A673 (cell line): ENCODE data around the gene COL1A1. TPM values are rescaled to one million over a fixed set of nuclear protein-coding genes. Genes with fewer than 3 reads are reported as not detected.
A peak's percentile ranks its signal among the peaks of the same experiment; 100 is the strongest.

Experiments
- BruUV-seq: library from RNA; stranded (reverse); fragments of 400-500 nt; replicated peaks from 2 replicates; lab custom pipeline; 2021; lab: Mats Ljungman, UMichigan
- CTCF ChIA-PET: fragments of 300-600 bp; sonication (Branson Sonifier 250); formaldehyde crosslinking; loops from one replicate; lab custom pipeline; 2022; ENCODE audit warnings: antibody characterized with exemption; lab: Charles Lee
- POLR2A ChIA-PET: fragments of 300-600 bp; sonication (Branson Sonifier 250); formaldehyde crosslinking; loops from one replicate; lab custom pipeline; 2022; ENCODE audit warnings: antibody characterized with exemption; ENCODE audit not compliant: low non-redundant PET; lab: Charles Lee
- DNase-seq: peaks from one replicate; pipeline ENCODE4 v3.0.0-alpha.2; 2015; ENCODE audit warnings: low spot score
- H3K27ac ChIP-seq: fragments of 200-600 bp; sonication (generic); 2 replicates; pipeline ENCODE4 v1.5.1; 2016; ENCODE audit warnings: mixed run types, low read depth, mild to moderate bottlenecking, mixed read lengths, antibody characterized with exemption, low read length; ENCODE audit not compliant: poor library complexity, severe bottlenecking
- H3K27me3 ChIP-seq: fragments of 200-600 bp; sonication (generic); replicated peaks from 2 replicates; pipeline ENCODE4 v1.6.1; 2017; ENCODE audit warnings: mixed run types, low read depth, mild to moderate bottlenecking, mixed read lengths, antibody characterized with exemption, low read length; ENCODE audit not compliant: insufficient read depth, poor library complexity
- H3K36me3 ChIP-seq: fragments of 200-600 bp; sonication (generic); 2 replicates; pipeline ENCODE4 v1.6.1; 2016; ENCODE audit warnings: mixed run types, mild to moderate bottlenecking, mixed read lengths, antibody characterized with exemption, low read length; ENCODE audit not compliant: insufficient read depth, poor library complexity, severe bottlenecking
- H3K4me1 ChIP-seq: fragments of 200-600 bp; sonication (generic); 2 replicates; pipeline ENCODE4 v1.6.1; 2017; ENCODE audit warnings: mixed run types, mild to moderate bottlenecking, mixed read lengths, antibody characterized with exemption, low read length; ENCODE audit not compliant: insufficient read depth, poor library complexity, severe bottlenecking
- H3K4me3 ChIP-seq: fragments of 200-600 bp; sonication (generic); 2 replicates; pipeline ENCODE4 v1.5.1; 2016; ENCODE audit warnings: low read depth, mixed run types, mild to moderate bottlenecking, mixed read lengths, low read length; ENCODE audit not compliant: poor library complexity, severe bottlenecking
- H3K9me3 ChIP-seq: fragments of 200-600 bp; sonication (generic); 2 replicates; pipeline ENCODE4 v1.6.1; 2016; ENCODE audit warnings: mixed run types, low read depth, mild to moderate bottlenecking, mixed read lengths, antibody characterized with exemption, low read length; ENCODE audit not compliant: poor library complexity, severe bottlenecking
- CTCF ChIP-seq: fragments of 300-800, 200-600 bp; sonication (generic); conservative IDR thresholded peaks from 2 replicates; pipeline ENCODE4 v1.5.1; 2017; ENCODE audit warnings: low read depth, mild to moderate bottlenecking, antibody characterized with exemption, low read length, moderate library complexity, mixed read lengths
- EZH2 ChIP-seq: fragments of 200-600 bp; sonication (generic); IDR thresholded peaks from 2 replicates; pipeline ENCODE4 v1.6.1; 2017; ENCODE audit warnings: borderline replicate concordance, low read depth, mild to moderate bottlenecking, mixed read lengths, antibody characterized with exemption, low read length; ENCODE audit not compliant: poor library complexity, severe bottlenecking
- intact Hi-C: fragments of 100-400 bp; cut with micrococcal nuclease; formaldehyde crosslinking; loops from one replicate; pipeline ENCODE4 v1.10.0; 2022; ENCODE audit not compliant: unreplicated experiment
- total RNA-seq: library from RNA; stranded (reverse); gene quantifications from 2 replicates; pipeline ENCODE4 v1.2.3, GENCODE V29; 2021

Gene COL1A1
- total RNA-seq, 1 experiment from 2014 or later = 24.6 TPM

GRCh38 chr17:50152736-50153135 lies 48.7 kb downstream of the COL1A1 start:
- no peak for TF ChIP-seq CTCF
- CTCF ChIA-PET = interaction anchor here (1.5 kb wide), 2 partner anchors 13 to 58 kb away, joined by 4 to 7 read pairs; no protein-coding TSS in a partner anchor
- no peaks in the 10 kb centered on the region for H3K27me3 ChIP-seq
- no peak for DNase-seq
- POLR2A ChIA-PET = interaction anchor here (0.5 kb wide), 2 partner anchors 27 to 257 kb away, joined by 8 to 9 read pairs; no protein-coding TSS in a partner anchor
- H3K4me3 ChIP-seq = peak overlapping the region; percentile 82
- peaks cover 26% of the 10 kb centered on the region for H3K4me1 ChIP-seq
- no TSS peak for BruUV-seq
- no peaks in the 10 kb centered on the region for H3K36me3 ChIP-seq
- H3K27ac ChIP-seq = peak overlapping the region; percentile 55
- intact Hi-C loops = no loop called here
- no peaks in the 10 kb centered on the region for H3K9me3 ChIP-seq

- BruUV-seq = no TSS peak
- Histone ChIP-seq H3K36me3 (no peaks in the 10 kb centered on the region), H3K27me3 (no peaks in the 10 kb centered on the region), H3K27ac (peak overlapping the region; percentile 55), H3K4me1 (peaks cover 33% of the 10 kb centered on the region), H3K4me3 (peak overlapping the region; percentile 82), H3K9me3 (no peaks in the 10 kb centered on the region)
- ChIA-PET POLR2A (interaction anchor here (0.5 to 0.8 kb wide), 2 partner anchors 37 to 257 kb away, joined by 8 to 11 read pairs; no protein-coding TSS in a partner anchor), CTCF (interaction anchor here (0.9 to 1.5 kb wide), 4 partner anchors 12 to 146 kb away, joined by 4 to 10 read pairs (median 6); no protein-coding TSS in a partner anchor)
- DNase-seq = peak; percentile 91
- intact Hi-C loops = no loop called here
- TF ChIP-seq CTCF (no peak), EZH2 (no peak)
Measured at GRCh38 chr17:50151937-50152547, 49.4 kb downstream of the COL1A1 start.

DNA sequence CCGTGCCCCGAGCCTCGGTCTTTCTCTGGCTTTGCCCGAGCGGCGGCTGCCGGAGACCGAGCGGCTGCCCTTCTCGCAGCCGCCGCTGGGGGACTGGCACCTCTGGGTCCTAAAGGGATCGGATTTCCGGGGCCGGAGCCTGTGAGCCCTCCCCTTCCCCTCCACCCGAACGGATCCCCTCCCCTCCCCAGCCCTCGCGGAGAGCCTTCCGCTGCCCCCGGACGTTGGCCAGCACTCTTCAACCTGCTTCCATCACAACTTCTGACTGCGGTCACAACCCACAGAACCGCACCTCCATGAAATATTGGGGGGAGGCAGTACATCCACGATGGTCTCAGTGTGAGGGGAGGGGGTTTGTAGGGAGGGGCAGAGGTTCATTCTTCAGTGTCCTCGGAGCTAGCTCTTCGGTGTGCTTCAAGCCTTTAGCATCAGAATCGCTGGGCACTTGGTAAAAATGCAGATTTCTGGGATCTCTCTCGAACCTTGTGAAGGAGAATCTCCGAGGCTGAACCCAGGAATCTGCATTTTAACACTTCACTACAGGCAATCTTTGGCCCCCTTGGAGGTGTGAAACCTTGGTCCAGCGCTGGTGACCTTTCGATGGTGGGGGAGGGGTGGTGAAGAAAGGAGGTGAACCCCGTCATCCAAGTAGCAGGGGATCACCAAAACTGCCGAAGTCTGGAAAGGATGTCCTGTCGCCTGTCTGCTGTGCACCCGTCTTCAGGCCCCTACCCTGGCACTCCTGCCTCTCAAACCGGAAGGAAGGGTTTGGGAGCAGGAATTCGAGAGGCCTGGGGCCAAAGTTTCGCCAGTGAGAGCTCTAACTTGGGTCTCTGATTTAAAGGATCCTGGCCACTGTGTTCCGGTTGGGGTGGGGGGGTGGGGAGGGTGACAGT lies 50.1 kb downstream of the COL1A1 start:
- H3K27ac ChIP-seq = peak overlapping the region; percentile 86

More for the DNA sequence above, 50.1 kb downstream of the COL1A1 start:
- Histone ChIP-seq H3K4me1 (peaks cover 40% of the 10 kb centered on the region), H3K27me3 (no peaks in the 10 kb centered on the region), H3K36me3 (no peaks in the 10 kb centered on the region), H3K4me3 (peak overlapping the region; percentile 82), H3K9me3 (no peaks in the 10 kb centered on the region)
- BruUV-seq = no TSS peak
- peak; percentile 95 for DNase-seq
- intact Hi-C loops = no loop called here
- CTCF ChIA-PET = interaction anchor here (0.5 to 1.5 kb wide), 5 partner anchors 12 to 147 kb away, joined by 3 to 10 read pairs (median 4); no protein-coding TSS in a partner anchor
- POLR2A ChIA-PET = interaction anchor here (0.8 kb wide), 1 partner anchor 36 kb away, joined by 11 read pairs; no protein-coding TSS in a partner anchor
- TF ChIP-seq CTCF (peak; percentile 56), EZH2 (no peak)
